T-helper 17 cell (primary cell): ENCODE measurements around the gene RAB37. TPM values are rescaled to one million over a fixed set of nuclear protein-coding genes. Genes with fewer than 3 reads are reported as not detected.

Experiments used
- ATAC-seq: fragments of 150-1000 bp; cut with Tn5 transposase; 2 replicates; pipeline ENCODE4 v1.10.0; 2021; ENCODE audit warnings: mild to moderate bottlenecking, moderate library complexity
- DNase-seq, 3 donors: peaks; one replicate each; pipeline versions ENCODE4 v3.0.0 to v3.0.0-alpha.2; 2020 to 2021
- H3K9me3 ChIP-seq: one replicate; pipeline ENCODE4 v1.7.0; 2013; ENCODE audit warnings: low read length, mild to moderate bottlenecking; ENCODE audit not compliant: control insufficient read depth, poor library complexity, severe bottlenecking
- H3K27ac Mint-ChIP-seq: one replicate; pipeline ENCODE4 v1.8.0; 2022; ENCODE audit warnings: mild to moderate bottlenecking, moderate library complexity, mixed read lengths
- H3K27me3 Mint-ChIP-seq: one replicate; pipeline ENCODE4 v1.8.0; 2022; ENCODE audit warnings: mixed read lengths
- H3K36me3 Mint-ChIP-seq: one replicate; pipeline ENCODE4 v1.8.0; 2022; ENCODE audit warnings: low read depth, mixed read lengths
- H3K4me1 Mint-ChIP-seq: one replicate; pipeline ENCODE4 v1.8.0; 2022; ENCODE audit warnings: mild to moderate bottlenecking, mixed read lengths
- H3K4me3 Mint-ChIP-seq: one replicate; pipeline ENCODE4 v1.8.0; 2022; ENCODE audit warnings: mild to moderate bottlenecking, moderate library complexity, mixed read lengths
- total RNA-seq, 4 donors: library from RNA in 2 of 4; stranded (reverse) in 2 of 4; gene quantifications; one replicate each; pipeline ENCODE4 v1.2.3 and lab custom pipeline; 2022 to 2026

The RAB37 gene
- total RNA-seq, 2 donors from 2014 or later: 41.4 to 83.3 TPM

DNA sequence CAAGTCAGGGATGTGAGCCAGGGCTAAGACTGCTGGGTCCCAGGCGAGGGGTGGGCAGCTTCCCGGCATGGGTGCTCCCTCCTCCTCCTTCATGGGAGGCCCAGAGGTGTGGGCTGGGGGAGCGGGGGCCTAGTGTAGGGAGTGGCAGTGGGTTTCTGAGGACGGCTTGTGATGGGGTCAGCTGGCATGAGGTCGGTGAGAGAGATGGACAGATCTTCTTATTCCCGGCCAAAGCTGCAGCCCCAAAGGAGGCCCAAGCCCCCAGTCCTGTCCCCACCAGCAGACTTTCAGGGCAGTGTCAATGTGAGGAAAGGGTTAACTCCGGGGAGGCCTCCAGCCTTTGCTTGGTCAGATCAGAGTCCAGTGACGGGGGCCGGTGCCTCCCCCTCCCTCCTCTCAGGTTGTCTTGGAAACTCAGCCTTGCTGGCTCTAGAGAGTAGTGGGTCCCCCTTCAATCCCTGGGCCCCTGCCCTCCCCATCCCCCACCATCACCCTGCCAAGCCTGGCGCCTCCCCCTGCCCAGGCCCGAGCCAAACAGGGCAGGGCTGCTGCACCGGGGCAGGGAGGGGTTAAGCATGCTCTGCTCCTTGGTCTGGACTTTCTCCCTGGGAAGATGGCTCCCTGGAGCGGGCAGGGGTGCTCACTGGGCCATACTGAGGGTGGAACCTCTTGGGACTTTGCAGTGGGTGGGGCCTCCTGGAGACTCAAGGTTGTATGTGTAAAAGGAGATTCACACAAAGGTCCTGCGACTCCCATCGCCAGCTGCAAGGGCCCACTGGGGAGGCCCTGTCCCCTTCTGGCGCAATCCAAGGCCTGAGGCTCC is 26.7 kb downstream of the RAB37 start:
- ATAC-seq (no peak), DNase-seq (no peak)
- H3K9me3 ChIP-seq: no peaks in the 10 kb centered on the region
- Mint-ChIP-seq H3K36me3 (peaks cover 3% of the 10 kb centered on the region), H3K4me3 (no peak overlapping the region), H3K4me1 (peaks cover 33% of the 10 kb centered on the region), H3K27me3 (no peaks in the 10 kb centered on the region), H3K27ac (peak overlapping the region; percentile 6)

DNA sequence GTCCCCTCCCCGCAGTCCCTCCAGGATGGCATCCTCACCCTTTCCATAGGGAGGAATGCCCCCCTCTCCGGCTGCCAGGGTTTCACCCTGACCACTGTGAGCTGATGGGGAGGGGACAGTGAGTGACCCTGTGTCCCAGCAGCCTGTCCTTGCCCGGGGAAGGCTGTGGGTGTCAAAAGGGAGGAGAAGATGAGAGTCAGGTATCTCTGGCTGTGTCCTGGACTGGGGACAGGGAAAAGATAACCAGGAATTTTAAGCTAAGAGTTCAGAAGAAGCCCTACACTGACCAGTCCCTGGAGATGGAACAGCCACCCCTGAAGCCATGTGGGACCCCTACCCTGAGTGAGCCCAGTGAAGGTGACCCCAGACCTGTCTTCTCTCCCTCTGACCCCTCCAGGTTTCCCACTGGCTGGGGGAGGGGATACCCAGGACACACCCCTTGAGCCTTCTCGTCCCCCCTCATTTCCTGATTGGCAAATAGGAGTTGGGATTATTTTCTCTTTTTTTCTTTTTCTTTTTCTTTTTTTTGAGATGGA is 27.8 kb downstream of the RAB37 start:
- ATAC-seq (no peak), DNase-seq (no peak)
- Mint-ChIP-seq H3K4me3 (no peak overlapping the region), H3K27me3 (no peaks in the 10 kb centered on the region), H3K27ac (peak overlapping the region; percentile 47), H3K4me1 (peaks cover 26% of the 10 kb centered on the region), H3K36me3 (peaks cover 3% of the 10 kb centered on the region)
- no peaks in the 10 kb centered on the region for H3K9me3 ChIP-seq

DNA sequence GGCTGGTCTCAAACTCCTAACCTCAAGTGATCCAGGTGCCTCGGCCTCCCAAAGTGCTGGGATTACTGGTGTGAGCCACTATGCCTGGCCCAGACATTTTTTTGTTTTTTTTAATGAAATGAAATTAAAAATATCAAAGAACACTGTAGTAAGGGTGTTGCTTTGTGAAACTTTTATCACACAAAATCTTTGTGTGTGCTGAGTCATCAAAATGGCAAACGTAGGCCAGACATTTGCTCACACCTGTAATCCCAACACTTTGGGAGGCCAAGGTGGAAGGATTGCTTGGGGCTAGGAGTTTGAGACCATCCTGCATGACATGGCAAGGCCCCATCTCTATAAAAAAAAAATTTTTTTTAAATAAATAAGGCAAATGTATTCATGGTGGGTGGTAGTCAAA is 29.4 kb downstream of the RAB37 start:
- ATAC-seq (no peak), DNase-seq (no peak)
- Mint-ChIP-seq H3K27ac (no peak overlapping the region), H3K27me3 (no peaks in the 10 kb centered on the region), H3K36me3 (peaks cover 3% of the 10 kb centered on the region), H3K4me3 (no peak overlapping the region), H3K4me1 (peaks cover 29% of the 10 kb centered on the region)
- no peaks in the 10 kb centered on the region for H3K9me3 ChIP-seq

DNA sequence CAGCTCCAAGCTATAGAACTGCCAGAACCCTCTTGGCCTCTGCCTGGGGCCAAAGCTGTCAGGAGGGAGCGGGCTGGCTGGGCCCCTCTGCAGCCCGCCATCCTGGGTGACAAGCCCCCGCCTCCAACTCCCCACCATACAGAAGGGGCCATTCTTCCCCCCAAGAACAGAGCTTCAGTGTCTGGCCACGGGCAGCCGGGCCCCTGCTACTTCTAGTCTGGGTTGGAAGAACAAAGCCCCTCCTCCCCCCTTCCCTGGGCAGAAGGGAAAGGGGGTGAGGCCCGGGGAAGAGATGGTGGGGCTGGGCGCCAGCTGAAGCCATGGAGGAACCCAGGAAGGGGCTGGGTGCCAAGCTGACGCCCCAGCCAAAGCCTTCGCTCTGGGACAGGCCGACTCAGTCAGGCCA is 30.1 kb downstream of the RAB37 start:
- Mint-ChIP-seq H3K27ac (peak overlapping the region; percentile 86), H3K4me1 (peaks cover 25% of the 10 kb centered on the region), H3K4me3 (no peak overlapping the region), H3K27me3 (no peaks in the 10 kb centered on the region), H3K36me3 (peaks cover 3% of the 10 kb centered on the region)
- H3K9me3 ChIP-seq: no peaks in the 10 kb centered on the region
- DNase-seq: no peak
- ATAC-seq: no peak

DNA sequence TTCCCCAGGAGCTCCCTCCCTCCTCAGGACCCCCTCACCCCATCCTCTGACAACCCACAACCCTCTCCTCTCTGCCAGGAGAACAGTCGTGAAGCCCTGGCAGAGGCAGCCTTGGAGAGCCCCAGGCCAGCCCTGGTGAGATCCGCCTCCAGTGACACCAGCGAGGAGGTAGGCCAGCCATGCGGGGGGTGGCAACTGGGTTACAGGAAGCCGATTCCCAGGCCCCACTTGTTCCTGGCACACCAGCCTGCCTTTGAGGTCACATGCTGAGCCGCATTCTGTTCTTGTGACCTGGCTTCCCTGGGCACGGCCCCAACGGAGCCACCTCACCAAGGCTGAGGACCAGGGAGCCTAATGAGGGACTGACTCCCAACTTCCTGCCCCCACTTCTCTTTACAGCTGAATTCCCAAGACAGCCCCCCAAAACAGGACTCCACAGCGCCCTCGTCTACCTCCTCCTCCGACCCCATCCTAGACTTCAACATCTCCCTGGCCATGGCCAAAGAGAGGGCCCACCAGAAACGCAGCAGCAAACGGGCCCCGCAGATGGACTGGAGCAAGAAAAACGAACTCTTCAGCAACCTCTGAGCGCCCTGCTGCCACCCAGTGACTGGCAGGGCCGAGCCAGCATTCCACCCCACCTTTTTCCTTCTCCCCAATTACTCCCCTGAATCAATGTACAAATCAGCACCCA is 31.2 kb downstream of the RAB37 start:
- no peak for ATAC-seq
- H3K4me3 Mint-ChIP-seq: no peak overlapping the region
- H3K9me3 ChIP-seq: no peaks in the 10 kb centered on the region
- H3K4me1 Mint-ChIP-seq: peaks cover 23% of the 10 kb centered on the region
- H3K27ac Mint-ChIP-seq: peak overlapping the region; percentile 86
- DNase-seq: no peak
- peaks cover 3% of the 10 kb centered on the region for H3K36me3 Mint-ChIP-seq
- H3K27me3 Mint-ChIP-seq: no peaks in the 10 kb centered on the region

DNA sequence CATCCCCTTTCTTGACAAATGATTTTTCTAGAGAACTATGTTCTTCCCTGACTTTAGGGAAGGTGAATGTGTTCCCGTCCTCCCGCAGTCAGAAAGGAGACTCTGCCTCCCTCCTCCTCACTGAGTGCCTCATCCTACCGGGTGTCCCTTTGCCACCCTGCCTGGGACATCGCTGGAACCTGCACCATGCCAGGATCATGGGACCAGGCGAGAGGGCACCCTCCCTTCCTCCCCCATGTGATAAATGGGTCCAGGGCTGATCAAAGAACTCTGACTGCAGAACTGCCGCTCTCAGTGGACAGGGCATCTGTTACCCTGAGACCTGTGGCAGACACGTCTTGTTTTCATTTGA is 31.7 kb downstream of the RAB37 start:
- H3K9me3 ChIP-seq: no peaks in the 10 kb centered on the region
- DNase-seq (no peak), ATAC-seq (no peak)
- peaks cover 3% of the 10 kb centered on the region for H3K36me3 Mint-ChIP-seq
- no peaks in the 10 kb centered on the region for H3K27me3 Mint-ChIP-seq
- peak overlapping the region; percentile 86 for H3K27ac Mint-ChIP-seq
- no peak overlapping the region for H3K4me3 Mint-ChIP-seq
- H3K4me1 Mint-ChIP-seq: peaks cover 22% of the 10 kb centered on the region

DNA sequence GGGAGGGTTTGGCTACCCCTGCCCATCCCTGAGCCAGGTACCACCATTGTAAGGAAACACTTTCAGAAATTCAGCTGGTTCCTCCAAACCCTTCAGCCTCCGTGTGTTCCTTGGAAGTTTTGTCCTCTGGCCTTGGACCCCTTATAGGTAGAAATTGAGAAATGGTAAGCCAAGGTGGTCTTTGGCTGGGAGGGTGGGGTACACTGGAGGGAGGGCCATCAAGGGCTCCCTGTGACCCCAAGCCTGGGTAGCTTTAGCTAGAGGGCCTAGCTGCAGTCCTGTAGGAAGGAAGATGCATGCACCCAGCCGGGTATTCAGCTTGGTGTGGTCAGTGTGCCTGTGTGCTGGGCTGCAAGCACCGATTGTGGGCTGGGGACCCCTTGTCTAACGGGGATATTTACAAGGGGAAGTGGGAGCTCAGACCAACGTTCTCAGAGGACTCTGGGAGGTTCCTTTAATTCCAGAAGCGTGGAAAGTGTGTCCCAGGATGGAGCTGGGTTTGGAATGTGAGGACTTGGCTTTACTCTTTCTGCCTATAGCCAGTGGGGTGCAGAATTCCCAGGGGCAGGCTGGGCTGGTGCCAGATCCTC is 32.3 kb downstream of the RAB37 start:
- Mint-ChIP-seq H3K27ac (peak overlapping the region; percentile 86), H3K4me3 (no peak overlapping the region), H3K36me3 (peaks cover 3% of the 10 kb centered on the region), H3K4me1 (peaks cover 24% of the 10 kb centered on the region), H3K27me3 (no peaks in the 10 kb centered on the region)
- no peaks in the 10 kb centered on the region for H3K9me3 ChIP-seq
- DNase-seq: no peak
- ATAC-seq: no peak

DNA sequence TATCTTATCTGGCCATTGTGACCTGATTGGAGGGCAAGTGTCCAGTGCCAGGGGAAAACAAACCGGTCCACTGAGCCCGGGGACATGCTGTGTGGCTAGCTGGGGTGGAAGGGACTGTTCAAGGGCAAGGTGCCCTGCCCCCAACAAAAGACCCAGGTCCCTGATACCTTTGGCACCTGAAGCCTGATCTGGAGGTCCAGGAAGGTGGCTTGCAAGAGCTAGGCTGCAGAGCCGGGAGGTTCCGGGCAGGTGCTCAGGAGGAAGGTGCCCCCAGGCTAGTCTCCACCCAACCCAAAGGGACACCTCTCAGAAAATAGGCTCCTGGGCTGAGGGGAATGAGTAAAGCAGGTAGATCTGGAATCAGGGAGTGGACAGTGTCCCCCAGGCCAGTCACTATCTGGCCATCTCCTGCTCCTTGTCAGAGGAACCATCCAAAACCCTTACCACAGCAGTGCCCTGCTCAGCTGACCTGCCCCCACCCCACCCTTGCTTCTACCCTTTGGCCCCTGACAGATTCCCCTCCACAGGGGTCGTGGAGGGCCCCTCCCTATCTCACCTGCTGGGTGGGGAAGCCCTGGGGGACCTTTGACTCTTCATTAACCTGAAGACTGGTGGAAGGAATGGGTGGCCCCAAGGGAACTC is 32.9 kb downstream of the RAB37 start:
- Mint-ChIP-seq H3K27me3 (no peaks in the 10 kb centered on the region), H3K36me3 (peaks cover 3% of the 10 kb centered on the region), H3K27ac (peak overlapping the region; percentile 86), H3K4me1 (peaks cover 24% of the 10 kb centered on the region), H3K4me3 (no peak overlapping the region)
- ATAC-seq (no peak), DNase-seq (no peak)
- H3K9me3 ChIP-seq: no peaks in the 10 kb centered on the region

DNA sequence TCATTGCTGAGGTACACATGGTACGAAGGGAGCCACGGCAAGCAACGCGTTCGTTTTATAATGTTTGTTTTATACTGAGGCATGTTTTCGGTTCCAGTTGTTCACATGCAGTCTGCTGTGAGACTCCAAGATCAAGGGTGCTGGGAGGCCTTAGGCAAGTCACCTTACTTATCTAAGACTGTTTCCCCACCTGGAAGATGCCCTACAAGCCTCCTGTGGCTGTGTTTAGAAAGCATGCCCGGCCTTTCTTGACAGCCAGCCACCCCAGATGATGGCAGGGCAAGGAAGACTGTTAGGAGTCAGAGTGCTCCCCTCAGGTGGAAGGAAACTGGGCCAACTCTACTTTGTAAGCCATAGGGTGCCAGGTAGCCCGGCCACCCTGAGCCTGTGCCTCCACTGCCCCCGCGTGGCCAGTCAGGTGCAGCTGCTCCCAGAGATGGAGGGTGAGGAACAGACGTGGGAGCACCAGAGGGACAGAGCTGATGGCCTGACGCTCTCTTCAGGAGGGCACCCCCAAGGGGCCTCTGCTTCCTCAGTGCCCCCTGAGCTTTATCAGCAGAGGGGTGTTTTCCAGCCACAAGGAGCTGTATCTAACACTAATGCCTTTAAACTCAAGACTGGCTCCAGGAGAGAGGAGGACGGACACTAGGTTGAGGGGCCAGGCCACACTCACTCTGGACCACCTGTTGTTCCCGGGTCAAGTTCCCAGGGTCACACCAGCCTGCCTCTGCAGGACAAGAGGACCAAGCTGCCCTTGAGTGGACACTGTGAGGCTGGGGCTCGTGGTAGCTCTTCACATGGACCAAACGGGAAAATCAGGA is 33.7 kb downstream of the RAB37 start:
- ATAC-seq (peak; percentile 98), DNase-seq (peak; percentile 63 to 74 (median 66))
- peak overlapping the region; percentile 86 for H3K27ac Mint-ChIP-seq
- no peaks in the 10 kb centered on the region for H3K9me3 ChIP-seq
- peaks cover 27% of the 10 kb centered on the region for H3K4me1 Mint-ChIP-seq
- H3K27me3 Mint-ChIP-seq: no peaks in the 10 kb centered on the region
- H3K36me3 Mint-ChIP-seq: peaks cover 3% of the 10 kb centered on the region
- no peak overlapping the region for H3K4me3 Mint-ChIP-seq

DNA sequence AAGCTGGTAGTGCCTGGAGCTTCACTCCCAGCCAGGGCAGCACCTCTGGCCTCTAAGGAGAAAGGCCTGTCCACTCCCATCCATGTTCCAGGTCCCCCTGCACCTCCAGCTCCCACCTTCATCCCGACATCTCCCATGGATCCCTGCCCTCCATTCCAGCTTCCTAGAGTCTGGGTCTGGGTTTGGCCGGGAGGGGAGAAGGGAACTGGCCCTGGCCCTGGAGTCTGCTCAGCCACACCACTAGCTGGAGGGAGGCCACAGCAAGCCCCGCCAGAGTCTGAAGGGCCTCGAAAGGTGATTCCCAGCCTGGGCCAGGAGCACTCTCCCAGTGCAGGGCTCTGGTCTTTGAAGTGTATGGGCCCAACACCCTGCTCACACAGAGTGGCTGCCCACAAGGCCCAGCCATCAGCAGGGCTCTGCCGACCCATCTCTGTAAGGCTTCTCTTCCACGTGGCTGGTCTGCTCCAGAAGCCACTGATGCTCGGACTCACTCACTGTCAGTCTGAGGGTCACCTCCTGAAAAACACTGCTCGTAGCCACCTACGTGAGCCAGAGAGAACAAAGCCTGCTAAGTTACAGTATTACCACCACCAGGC is 34.4 kb downstream of the RAB37 start:
- peak overlapping the region; percentile 86 for H3K27ac Mint-ChIP-seq
- DNase-seq (no peak), ATAC-seq (no peak)
- no peaks in the 10 kb centered on the region for H3K9me3 ChIP-seq
- H3K4me3 Mint-ChIP-seq: no peak overlapping the region
- no peaks in the 10 kb centered on the region for H3K27me3 Mint-ChIP-seq
- peaks cover 7% of the 10 kb centered on the region for H3K36me3 Mint-ChIP-seq
- peaks cover 34% of the 10 kb centered on the region for H3K4me1 Mint-ChIP-seq

DNA sequence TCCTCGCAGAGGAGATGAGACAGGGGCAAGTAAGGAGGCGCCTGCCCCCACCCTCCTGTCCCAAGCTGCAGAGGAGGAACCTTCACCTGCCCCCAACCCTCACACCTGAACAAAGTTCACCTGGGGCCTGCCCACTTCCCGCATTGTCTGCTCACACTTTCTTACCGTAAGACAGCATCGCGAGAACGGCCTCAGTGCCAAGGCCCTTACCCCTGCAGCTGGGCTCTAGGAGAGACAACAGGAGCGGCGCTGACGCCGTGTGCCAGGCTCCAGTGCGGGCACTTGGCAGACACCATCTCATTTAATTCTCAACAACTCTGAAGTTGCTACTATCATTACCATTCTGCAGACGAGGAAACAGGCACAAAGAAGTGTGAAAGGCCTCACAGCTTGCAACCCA is 35.0 kb downstream of the RAB37 start:
- no peaks in the 10 kb centered on the region for H3K9me3 ChIP-seq
- Mint-ChIP-seq H3K27me3 (no peaks in the 10 kb centered on the region), H3K27ac (peak overlapping the region; percentile 72), H3K4me3 (no peak overlapping the region), H3K4me1 (peaks cover 38% of the 10 kb centered on the region), H3K36me3 (peaks cover 7% of the 10 kb centered on the region)
- DNase-seq: no peak
- no peak for ATAC-seq

DNA sequence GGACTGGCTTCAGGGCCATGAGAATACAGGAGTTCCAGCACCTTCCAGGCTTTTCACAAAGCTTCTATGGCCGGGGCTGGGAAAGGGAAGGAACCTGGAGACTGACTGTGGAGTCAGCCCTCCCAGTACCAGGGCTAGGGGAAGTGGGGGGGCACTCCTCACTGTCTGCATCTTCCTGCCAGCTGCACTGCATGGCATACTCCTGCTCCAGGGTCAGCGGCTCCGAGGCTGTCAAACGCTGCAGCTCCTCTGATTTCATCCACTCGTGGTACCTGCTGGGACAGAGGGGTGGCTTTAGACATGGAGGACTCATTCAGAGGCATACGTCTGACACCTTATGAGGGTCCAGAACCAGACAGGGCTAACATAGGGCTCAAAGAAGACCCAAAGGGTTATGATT is 36.4 kb downstream of the RAB37 start:
- H3K27me3 Mint-ChIP-seq: no peaks in the 10 kb centered on the region
- no peaks in the 10 kb centered on the region for H3K9me3 ChIP-seq
- H3K4me1 Mint-ChIP-seq: peaks cover 37% of the 10 kb centered on the region
- no peak for ATAC-seq
- H3K4me3 Mint-ChIP-seq: peak overlapping the region; percentile 67
- peak overlapping the region; percentile 72 for H3K27ac Mint-ChIP-seq
- DNase-seq: no peak
- H3K36me3 Mint-ChIP-seq: peaks cover 7% of the 10 kb centered on the region
